ENCODE results near the gene SPEF1. TPM values are rescaled to one million over a fixed set of nuclear protein-coding genes. Genes with fewer than 3 reads are reported as not detected.

Gene SPEF1
- total and polyA plus RNA-seq, 2 of the 13 experiments (the other 11 are each of a cell fraction or from before 2014, with no cell fraction given), result 0.11 to 0.27 TPM

DNA sequence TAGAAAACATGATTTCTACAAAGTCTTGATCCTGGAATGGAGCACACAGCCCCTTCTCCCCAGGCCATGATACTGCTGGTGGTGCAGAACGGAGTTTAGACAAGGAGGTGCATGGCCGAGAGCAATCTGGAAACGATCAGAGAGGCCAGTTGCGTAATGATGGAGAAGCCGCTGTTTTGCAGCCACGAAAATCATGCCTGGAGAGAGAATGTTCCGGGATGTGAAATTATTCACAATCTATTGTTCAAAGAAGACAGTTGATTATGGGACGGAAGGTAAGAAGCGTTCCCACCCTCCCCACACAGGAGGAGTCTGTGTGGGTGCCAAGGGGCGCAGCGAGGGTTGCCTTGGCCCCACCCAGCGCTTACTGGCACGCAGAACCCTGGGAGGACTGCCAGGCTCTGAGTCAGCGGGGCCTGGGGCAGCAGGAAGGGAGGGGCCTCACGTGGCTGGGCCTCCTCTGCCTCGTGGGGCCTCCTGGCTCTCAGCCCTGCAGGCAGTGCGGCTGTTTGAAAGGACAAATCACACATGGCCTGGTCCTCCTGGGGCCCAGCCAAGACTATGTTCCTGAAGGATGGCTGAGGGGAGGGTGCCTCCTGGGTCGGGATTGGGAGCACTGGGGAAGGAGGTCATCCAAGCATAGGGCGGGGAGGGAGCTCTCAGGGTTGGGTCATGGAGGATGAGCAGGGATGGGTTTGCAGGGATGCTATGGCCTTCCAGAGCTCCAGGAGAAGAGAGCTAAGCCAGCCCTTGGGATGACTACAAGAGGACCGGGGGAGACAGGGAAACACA, 30.4 kb upstream of the SPEF1 start (continued):
- TF ChIP-seq FUBP1 (CRISPR knock-in tag; IDR thresholded peaks at IDR 0.05; ENCODE audit: borderline replicate concordance) (peak; percentile 99; the same call in 1 of the 2 replicates), NR2F2 (IDR thresholded peaks at IDR 0.05; ENCODE audit: borderline replicate concordance, low read depth) (no peak), TP53 (CRISPR knock-in tag; conservative IDR thresholded peaks at IDR 0.05) (peak; percentile 92), ISX (CRISPR knock-in tag; conservative IDR thresholded peaks at IDR 0.05) (peak; percentile 90; the same call in 1 of the 2 replicates), HMGXB3 (CRISPR knock-in tag; IDR thresholded peaks at IDR 0.05; ENCODE audit: borderline replicate concordance) (no peak), RXRB (CRISPR knock-in tag; IDR thresholded peaks at IDR 0.05; ENCODE audit: borderline replicate concordance) (peak; percentile 87), ZNF607 (CRISPR knock-in tag; IDR thresholded peaks at IDR 0.05; ENCODE audit: borderline replicate concordance) (peak; percentile 99), SKIL (CRISPR knock-in tag; IDR thresholded peaks at IDR 0.05; ENCODE audit: borderline replicate concordance) (peak; percentile 84), KDM5B (CRISPR knock-in tag; IDR thresholded peaks at IDR 0.05; ENCODE audit: borderline replicate concordance) (peak; percentile 98), ZNF567 (CRISPR knock-in tag; IDR thresholded peaks at IDR 0.05; ENCODE audit: borderline replicate concordance) (no peak; the same call in 1 of the 2 replicates), MED1 (CRISPR knock-in tag; IDR thresholded peaks at IDR 0.05) (peak; percentile 92), MBD4 (IDR thresholded peaks at IDR 0.05; ENCODE audit: borderline replicate concordance, low read length) (no peak), SP4 (CRISPR knock-in tag; IDR thresholded peaks at IDR 0.05) (peak; percentile 81; the same call in 1 of the 2 replicates), HNRNPH1 (optimal IDR thresholded peaks at IDR 0.05; ENCODE audit: low read depth, low read length) (peak; percentile 54), KLF15 (CRISPR knock-in tag; IDR thresholded peaks at IDR 0.05; ENCODE audit: borderline replicate concordance) (peak; percentile 96)
- TF ChIP-seq, protein P1, sequence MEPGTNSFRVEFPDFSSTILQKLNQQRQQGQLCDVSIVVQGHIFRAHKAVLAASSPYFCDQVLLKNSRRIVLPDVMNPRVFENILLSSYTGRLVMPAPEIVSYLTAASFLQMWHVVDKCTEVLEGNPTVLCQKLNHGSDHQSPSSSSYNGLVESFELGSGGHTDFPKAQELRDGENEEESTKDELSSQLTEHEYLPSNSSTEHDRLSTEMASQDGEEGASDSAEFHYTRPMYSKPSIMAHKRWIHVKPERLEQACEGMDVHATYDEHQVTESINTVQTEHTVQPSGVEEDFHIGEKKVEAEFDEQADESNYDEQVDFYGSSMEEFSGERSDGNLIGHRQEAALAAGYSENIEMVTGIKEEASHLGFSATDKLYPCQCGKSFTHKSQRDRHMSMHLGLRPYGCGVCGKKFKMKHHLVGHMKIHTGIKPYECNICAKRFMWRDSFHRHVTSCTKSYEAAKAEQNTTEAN (CRISPR knock-in tag; conservative IDR thresholded peaks at IDR 0.05), result peak; percentile 93
